Activated naive CD8-positive, alpha-beta T cell (primary cell): ENCODE data around the gene CLPTM1.
A peak's percentile ranks its signal among the peaks of the same experiment; 100 is the strongest.
"Not testable (repeated sequence)": the region's sequence is repeated elsewhere in the genome, so short reads cannot be mapped to it uniquely, and the experiment has no call there.

ENCODE experiments used
- H3K27ac Mint-ChIP-seq: one replicate; pipeline ENCODE4 v1.8.0; 2021; ENCODE audit warnings: mixed read lengths
- H3K27me3 Mint-ChIP-seq: one replicate; pipeline ENCODE4 v1.8.0; 2021; ENCODE audit warnings: mixed read lengths
- H3K36me3 Mint-ChIP-seq: one replicate; pipeline ENCODE4 v1.8.0; 2021; ENCODE audit warnings: mixed read lengths
- H3K4me1 Mint-ChIP-seq: one replicate; pipeline ENCODE4 v1.8.0; 2021; ENCODE audit warnings: low read depth, mixed read lengths
- H3K4me3 Mint-ChIP-seq: one replicate; pipeline ENCODE4 v1.8.0; 2021; ENCODE audit warnings: mild to moderate bottlenecking, mixed read lengths
- H3K9me3 Mint-ChIP-seq: one replicate; pipeline ENCODE4 v1.8.0; 2021; ENCODE audit warnings: low read depth, mixed read lengths

Gene CLPTM1

GRCh38 chr19:44984005-44984404, 28.8 kb downstream of the CLPTM1 start:
- no peak overlapping the region for H3K27ac Mint-ChIP-seq
- no peaks in the 10 kb centered on the region for H3K4me1 Mint-ChIP-seq
- H3K36me3 Mint-ChIP-seq: no peaks in the 10 kb centered on the region
- no peaks in the 10 kb centered on the region for H3K9me3 Mint-ChIP-seq
- no peak overlapping the region for H3K4me3 Mint-ChIP-seq
- H3K27me3 Mint-ChIP-seq: no peaks in the 10 kb centered on the region

- Mint-ChIP-seq H3K27me3 (no peaks in the 10 kb centered on the region), H3K9me3 (no peaks in the 10 kb centered on the region), H3K36me3 (no peaks in the 10 kb centered on the region), H3K4me1 (no peaks in the 10 kb centered on the region), H3K4me3 (no peak overlapping the region), H3K27ac (no peak overlapping the region)
Measured at GRCh38 chr19:44985445-44985844, 30.3 kb downstream of the CLPTM1 start.

- Mint-ChIP-seq H3K27me3 (no peaks in the 10 kb centered on the region), H3K36me3 (no peaks in the 10 kb centered on the region), H3K9me3 (no peaks in the 10 kb centered on the region), H3K4me3 (no peak overlapping the region), H3K4me1 (no peaks in the 10 kb centered on the region), H3K27ac (no peak overlapping the region)
Measured at GRCh38 chr19:44986389-44986788, 31.2 kb downstream of the CLPTM1 start.

GRCh38 chr19:44987148-44987675, 32.0 kb downstream of the CLPTM1 start:
- no peaks in the 10 kb centered on the region for H3K27me3 Mint-ChIP-seq
- H3K4me1 Mint-ChIP-seq: no peaks in the 10 kb centered on the region
- H3K36me3 Mint-ChIP-seq: no peaks in the 10 kb centered on the region
- no peak overlapping the region for H3K27ac Mint-ChIP-seq
- no peak overlapping the region for H3K4me3 Mint-ChIP-seq
- H3K9me3 Mint-ChIP-seq: no peaks in the 10 kb centered on the region

- Mint-ChIP-seq H3K9me3 (no peaks in the 10 kb centered on the region), H3K27ac (no peak overlapping the region), H3K4me3 (no peak overlapping the region)
Measured at GRCh38 chr19:44988273-44988672, 33.1 kb downstream of the CLPTM1 start.

GRCh38 chr19:44988896-44989556, 33.8 kb downstream of the CLPTM1 start:
- Mint-ChIP-seq H3K9me3 (no peaks in the 10 kb centered on the region), H3K27ac (no peak overlapping the region), H3K27me3 (no peaks in the 10 kb centered on the region), H3K36me3 (no peaks in the 10 kb centered on the region), H3K4me1 (no peaks in the 10 kb centered on the region), H3K4me3 (no peak overlapping the region)

More at GRCh38 chr19:44988273-44988672, 33.1 kb downstream of the CLPTM1 start:
- Mint-ChIP-seq H3K27me3 (no peaks in the 10 kb centered on the region), H3K36me3 (no peaks in the 10 kb centered on the region), H3K4me1 (no peaks in the 10 kb centered on the region)

- H3K27me3 Mint-ChIP-seq: no peaks in the 10 kb centered on the region
- H3K9me3 Mint-ChIP-seq: no peaks in the 10 kb centered on the region
- H3K36me3 Mint-ChIP-seq: no peaks in the 10 kb centered on the region
- no peaks in the 10 kb centered on the region for H3K4me1 Mint-ChIP-seq
- H3K27ac Mint-ChIP-seq: no peak overlapping the region
- H3K4me3 Mint-ChIP-seq: no peak overlapping the region
Measured at GRCh38 chr19:44990459-44990858, 35.3 kb downstream of the CLPTM1 start.

- no peak overlapping the region for H3K27ac Mint-ChIP-seq
- H3K9me3 Mint-ChIP-seq: no peaks in the 10 kb centered on the region
- no peaks in the 10 kb centered on the region for H3K4me1 Mint-ChIP-seq
- H3K4me3 Mint-ChIP-seq: no peak overlapping the region
- H3K27me3 Mint-ChIP-seq: no peaks in the 10 kb centered on the region
- no peaks in the 10 kb centered on the region for H3K36me3 Mint-ChIP-seq
Measured at GRCh38 chr19:44990966-44991365, 35.8 kb downstream of the CLPTM1 start.

GRCh38 chr19:44992336-44993163, 37.4 kb downstream of the CLPTM1 start:
- Mint-ChIP-seq H3K36me3 (no peaks in the 10 kb centered on the region), H3K9me3 (no peaks in the 10 kb centered on the region), H3K4me3 (no peak overlapping the region), H3K4me1 (no peaks in the 10 kb centered on the region), H3K27ac (no peak overlapping the region), H3K27me3 (no peaks in the 10 kb centered on the region)

GRCh38 chr19:44993526-44993925, 38.3 kb downstream of the CLPTM1 start:
- H3K9me3 Mint-ChIP-seq: no peaks in the 10 kb centered on the region
- no peak overlapping the region for H3K4me3 Mint-ChIP-seq
- H3K4me1 Mint-ChIP-seq: no peaks in the 10 kb centered on the region
- no peak overlapping the region for H3K27ac Mint-ChIP-seq
- no peaks in the 10 kb centered on the region for H3K27me3 Mint-ChIP-seq
- no peaks in the 10 kb centered on the region for H3K36me3 Mint-ChIP-seq

GRCh38 chr19:44993926-44994537, 38.9 kb downstream of the CLPTM1 start:
- no peaks in the 10 kb centered on the region for H3K27me3 Mint-ChIP-seq
- no peaks in the 10 kb centered on the region for H3K4me1 Mint-ChIP-seq
- H3K9me3 Mint-ChIP-seq: no peaks in the 10 kb centered on the region
- no peaks in the 10 kb centered on the region for H3K36me3 Mint-ChIP-seq
- H3K27ac Mint-ChIP-seq: no peak overlapping the region
- H3K4me3 Mint-ChIP-seq: no peak overlapping the region

GRCh38 chr19:44998025-44998424, 42.8 kb downstream of the CLPTM1 start:
- Mint-ChIP-seq H3K27me3 (no peaks in the 10 kb centered on the region), H3K4me1 (peaks cover 10% of the 10 kb centered on the region), H3K4me3 (no peak overlapping the region), H3K27ac (no peak overlapping the region), H3K36me3 (peaks cover 2% of the 10 kb centered on the region), H3K9me3 (no peaks in the 10 kb centered on the region)

- not testable (repeated sequence) for H3K9me3 Mint-ChIP-seq, H3K36me3 Mint-ChIP-seq, H3K27me3 Mint-ChIP-seq
- peaks cover 12% of the 10 kb centered on the region for H3K4me1 Mint-ChIP-seq
- H3K27ac Mint-ChIP-seq: peak overlapping the region; percentile 34
- peak overlapping the region; percentile 66 for H3K4me3 Mint-ChIP-seq
Measured at GRCh38 chr19:44999131-44999925, 44.1 kb downstream of the CLPTM1 start.

GRCh38 chr19:45000665-45001064, 45.5 kb downstream of the CLPTM1 start:
- H3K4me3 Mint-ChIP-seq: peak overlapping the region; percentile 66
- peaks cover 12% of the 10 kb centered on the region for H3K4me1 Mint-ChIP-seq
- not testable (repeated sequence) for H3K9me3 Mint-ChIP-seq, H3K36me3 Mint-ChIP-seq, H3K27me3 Mint-ChIP-seq
- peak overlapping the region; percentile 72 for H3K27ac Mint-ChIP-seq
